ENCODE data around the gene TTLL7.

Gene TTLL7

GRCh38 chr1:83857716-83858115 is 141.2 kb downstream of the TTLL7 start:
- DNase-seq, result no peak

GRCh38 chr1:83857103-83857502 is 141.8 kb downstream of the TTLL7 start:
- DNase-seq, result peak; percentile 78

- no peak for DNase-seq
Measured at GRCh38 chr1:83856381-83856780, 142.6 kb downstream of the TTLL7 start.

GRCh38 chr1:83854456-83854855 is 144.5 kb downstream of the TTLL7 start:
- DNase-seq, result no peak

GRCh38 chr1:83850834-83851233 is 148.1 kb downstream of the TTLL7 start:
- no peak for DNase-seq

- DNase-seq, result no peak
Measured at GRCh38 chr1:83849191-83850061, 149.5 kb downstream of the TTLL7 start.

- no peak for DNase-seq
Measured at GRCh38 chr1:83846138-83846537, 152.8 kb downstream of the TTLL7 start.

- DNase-seq, result peak; percentile 52
Measured at GRCh38 chr1:83845437-83846071, 153.4 kb downstream of the TTLL7 start.

- no peak for DNase-seq
Measured at GRCh38 chr1:83844546-83844945, 154.4 kb downstream of the TTLL7 start.

- DNase-seq, result peak; percentile 74
Measured at GRCh38 chr1:83839566-83840173, 159.3 kb downstream of the TTLL7 start.

- no peak for DNase-seq
Measured at GRCh38 chr1:83838573-83838972, 160.4 kb downstream of the TTLL7 start.

GRCh38 chr1:83836543-83836942 is 162.4 kb downstream of the TTLL7 start:
- DNase-seq, result no peak

- DNase-seq, result no peak
Measured at GRCh38 chr1:83834621-83835264, 164.2 kb downstream of the TTLL7 start.

- no peak for DNase-seq
Measured at GRCh38 chr1:83832194-83832593, 166.7 kb downstream of the TTLL7 start.

- DNase-seq, result no peak
Measured at GRCh38 chr1:83829106-83829505, 169.8 kb downstream of the TTLL7 start.

GRCh38 chr1:83828456-83828855 is 170.5 kb downstream of the TTLL7 start:
- peak; percentile 15 for DNase-seq

- no peak for DNase-seq
Measured at GRCh38 chr1:83827741-83828140, 171.2 kb downstream of the TTLL7 start.

- peak; percentile 54 for DNase-seq
Measured at GRCh38 chr1:83822208-83822607, 176.7 kb downstream of the TTLL7 start.

GRCh38 chr1:83819436-83819835 is 179.5 kb downstream of the TTLL7 start:
- DNase-seq, result no peak

GRCh38 chr1:83818916-83819315 is 180.0 kb downstream of the TTLL7 start:
- no peak for DNase-seq

GRCh38 chr1:83816836-83817235 is 182.1 kb downstream of the TTLL7 start:
- no peak for DNase-seq

- peak; percentile 84 for DNase-seq
Measured at GRCh38 chr1:83815330-83815729, 183.6 kb downstream of the TTLL7 start.

Measured in fibroblast of upper back skin (primary cell).